NCI-H1417 (cell line): ENCODE data around the gene HID1.
"Not testable (repeated sequence)": the region's sequence is repeated elsewhere in the genome, so short reads cannot be mapped to it uniquely, and the experiment has no call there.

ENCODE experiments used
- DNase-seq, 3 experiments: peaks; one replicate each; lab custom pipeline; 2025; lab: John Stamatoyannopoulos, UW

The HID1 gene

GRCh38 chr17:74999523-74999922, 27.0 kb upstream of the HID1 start:
- no peak for DNase-seq

DNA sequence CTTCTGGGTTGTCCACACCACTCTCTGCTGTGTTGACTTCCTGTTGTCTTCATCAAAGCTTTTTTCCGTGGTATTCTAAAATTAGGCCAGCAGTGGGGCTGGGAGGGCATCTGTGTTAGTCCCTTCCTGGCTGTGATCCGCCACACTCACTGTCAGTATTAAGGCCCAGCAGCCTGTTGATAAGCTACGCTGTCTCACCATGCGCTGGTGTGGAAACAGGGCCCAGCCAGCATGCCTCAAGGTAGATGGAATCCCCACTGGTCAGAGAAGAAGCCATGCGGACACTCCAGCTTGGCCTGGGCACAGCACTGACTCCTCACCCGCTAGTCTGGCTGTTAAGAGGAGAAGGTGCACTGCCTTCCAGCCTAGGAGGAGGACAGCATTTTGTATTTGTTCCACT, 26.2 kb upstream of the HID1 start:
- DNase-seq: no peak

- DNase-seq: no peak
These were observed 23.3 kb upstream of the HID1 start for GRCh38 chr17:74995847-74996246.

- no peak for DNase-seq
These were observed 21.9 kb upstream of the HID1 start for GRCh38 chr17:74994440-74994839.

- DNase-seq: no peak
These were observed 19.7 kb upstream of the HID1 start for GRCh38 chr17:74992223-74992622.

DNA sequence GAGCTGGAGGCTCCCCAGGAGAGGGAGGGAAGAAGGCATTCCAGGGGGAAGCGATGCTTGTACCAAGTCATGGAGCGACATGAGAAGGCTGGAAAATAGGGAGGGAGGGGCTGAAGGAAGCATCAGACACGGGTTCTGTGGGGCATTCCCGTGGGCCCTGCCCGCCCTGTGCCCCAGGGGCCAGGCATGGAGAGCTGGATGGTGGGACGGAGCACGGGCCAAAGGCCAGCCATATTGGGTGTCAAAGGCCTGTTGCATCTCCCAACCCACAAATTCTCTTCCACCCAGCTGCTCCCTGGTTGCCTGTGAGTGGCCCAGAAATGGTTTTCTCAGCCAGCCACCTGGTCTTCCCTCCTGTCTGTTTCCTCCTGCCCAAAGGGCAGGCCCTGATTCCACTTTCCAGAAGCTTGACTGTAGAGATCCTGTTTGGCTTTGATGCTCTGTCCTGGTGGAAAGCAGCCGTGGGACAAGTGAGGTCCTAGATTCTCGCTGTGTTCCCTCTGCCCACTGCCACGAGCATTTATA, 18.1 kb upstream of the HID1 start:
- DNase-seq: no peak

DNA sequence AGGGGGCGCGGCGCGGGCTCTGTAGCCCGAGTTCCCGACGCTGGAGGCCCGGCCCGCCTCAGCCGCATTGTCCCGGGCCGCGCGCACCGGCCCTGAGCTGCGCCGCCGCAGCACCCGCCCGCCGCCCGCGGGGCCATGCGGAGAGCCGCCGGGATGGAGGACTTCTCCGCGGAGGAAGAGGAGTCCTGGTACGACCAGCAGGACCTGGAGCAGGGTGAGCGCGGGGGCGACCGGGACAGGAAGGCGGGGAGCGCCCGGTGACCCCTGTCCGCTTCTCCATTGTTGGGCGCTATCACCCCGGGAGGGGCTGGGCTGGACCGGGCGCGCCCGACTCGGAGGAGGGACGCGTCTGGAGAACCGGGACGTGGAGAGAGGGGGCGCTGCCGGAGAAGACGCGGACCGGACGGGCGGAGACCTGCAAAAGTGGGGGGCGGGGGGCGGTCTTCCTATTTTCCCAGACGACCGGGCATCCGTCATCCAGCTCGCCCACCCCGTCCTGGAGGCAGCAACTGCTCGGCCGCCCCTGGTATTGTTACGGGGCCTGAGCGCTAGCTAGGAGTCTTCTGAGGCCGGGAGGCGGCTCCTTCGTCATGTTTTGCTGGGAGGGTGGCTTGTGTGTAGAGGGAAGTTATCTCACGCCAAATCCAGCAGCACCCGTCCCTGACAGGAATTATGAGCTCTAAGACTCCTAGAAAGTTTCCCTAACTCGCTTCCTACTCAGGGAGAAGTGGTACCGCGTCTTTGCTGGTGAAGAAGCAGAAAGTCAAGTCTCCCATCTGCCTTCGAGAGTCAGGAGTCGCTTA, 15.6 kb upstream of the HID1 start:
- DNase-seq: peak; percentile 48 to 59 (median 54)

DNA sequence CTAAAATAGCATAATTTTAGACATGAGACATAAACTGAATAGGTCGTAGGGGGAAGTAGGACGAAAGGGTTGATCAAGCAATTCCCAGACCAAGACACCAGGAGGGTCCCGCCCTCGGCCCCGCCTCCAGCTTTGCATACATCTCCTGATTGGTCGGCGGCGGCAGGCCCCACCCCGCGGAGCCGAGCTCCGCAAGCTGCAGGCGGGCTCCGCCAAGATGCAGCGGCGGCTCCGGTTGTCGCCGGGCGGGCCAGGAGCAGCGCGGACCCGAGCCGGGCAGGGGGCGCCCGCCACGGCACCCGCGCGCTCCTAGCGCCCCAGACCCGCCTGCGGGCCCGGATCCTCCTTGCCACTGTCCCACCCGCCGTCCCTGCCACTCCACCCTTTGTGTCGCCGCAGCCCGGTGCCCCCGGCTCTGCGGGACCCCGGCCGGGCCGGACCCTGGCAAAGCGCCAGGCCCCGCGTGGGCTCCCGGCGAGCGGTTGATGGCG, 14.9 kb upstream of the HID1 start, which contains the start of gene CDR2L:
Gene CDR2L (plus strand): TSS at position 215 of the 491 bp plus-strand sequence. CDS start 412 bp downstream, outside the sequence.
- DNase-seq: peak; percentile 90 to 95 (median 93)

DNA sequence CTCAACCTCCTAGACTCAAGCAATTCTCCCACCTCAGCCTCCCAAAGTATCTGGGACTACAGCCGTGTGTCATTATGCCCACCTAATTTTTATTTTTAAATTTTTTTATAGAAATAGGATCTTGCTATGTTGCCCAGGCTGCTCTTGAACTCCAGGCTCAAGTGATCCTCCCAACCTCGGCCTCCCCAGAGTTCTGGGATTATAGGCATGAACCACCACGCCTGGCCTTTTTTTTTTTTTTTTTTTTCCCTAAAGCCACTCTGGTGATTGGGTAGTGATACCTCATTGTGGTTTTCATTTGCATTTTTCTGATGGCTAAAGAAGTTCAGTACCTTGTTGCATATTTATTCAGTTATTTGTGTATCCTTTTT, 13.6 kb upstream of the HID1 start:
- no peak for DNase-seq

GRCh38 chr17:74982663-74983313, 10.2 kb upstream of the HID1 start:
- peak in 1 of 3 experiments; percentile 77 for DNase-seq

- DNase-seq: peak; percentile 79 to 89 (median 88)
These were observed 9.6 kb upstream of the HID1 start for GRCh38 chr17:74981979-74982662.

- DNase-seq: no peak
These were observed 8.9 kb upstream of the HID1 start for GRCh38 chr17:74981318-74981978.

GRCh38 chr17:74979408-74980146, 7.0 kb upstream of the HID1 start:
- no peak for DNase-seq

- DNase-seq: no peak
These were observed 5.7 kb upstream of the HID1 start for GRCh38 chr17:74978240-74978639.

- no peak for DNase-seq
These were observed 5.2 kb upstream of the HID1 start for GRCh38 chr17:74977802-74978201.

- no peak for DNase-seq
These were observed 3.4 kb upstream of the HID1 start for GRCh38 chr17:74975943-74976342.

DNA sequence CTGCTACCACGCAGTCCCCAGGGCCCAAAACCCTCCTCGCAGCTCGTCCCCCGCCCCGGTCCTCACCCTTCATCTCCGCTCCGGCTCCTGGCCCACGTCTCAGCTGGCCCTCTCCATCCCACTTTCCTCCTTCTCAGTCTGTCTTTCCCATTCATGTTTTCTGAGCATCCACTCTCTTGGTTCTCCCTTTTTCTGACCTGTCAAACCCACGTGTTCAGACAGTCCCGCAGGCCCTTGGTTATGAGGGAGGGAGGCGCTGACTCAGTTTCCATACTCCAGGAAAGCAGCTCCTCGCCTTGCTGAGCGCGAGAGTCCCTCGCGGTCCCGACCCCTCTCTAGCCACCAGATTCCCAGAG, 392 bp upstream of the HID1 start:
- DNase-seq: no peak

DNA sequence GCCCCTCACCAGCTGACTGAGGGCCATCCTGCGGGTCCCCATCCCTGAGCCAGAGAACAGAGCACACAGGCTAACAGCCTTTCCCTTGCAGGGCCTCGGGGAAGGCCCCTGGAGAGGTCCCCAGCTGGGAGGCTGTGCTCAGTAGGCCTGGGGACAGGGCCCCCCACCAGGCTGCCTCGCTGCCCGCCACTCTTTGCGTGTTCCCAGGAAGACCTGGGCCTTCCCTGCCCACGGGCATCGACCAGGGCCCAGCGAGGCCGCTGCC, 785 bp downstream of the HID1 start:
- no peak for DNase-seq

DNA sequence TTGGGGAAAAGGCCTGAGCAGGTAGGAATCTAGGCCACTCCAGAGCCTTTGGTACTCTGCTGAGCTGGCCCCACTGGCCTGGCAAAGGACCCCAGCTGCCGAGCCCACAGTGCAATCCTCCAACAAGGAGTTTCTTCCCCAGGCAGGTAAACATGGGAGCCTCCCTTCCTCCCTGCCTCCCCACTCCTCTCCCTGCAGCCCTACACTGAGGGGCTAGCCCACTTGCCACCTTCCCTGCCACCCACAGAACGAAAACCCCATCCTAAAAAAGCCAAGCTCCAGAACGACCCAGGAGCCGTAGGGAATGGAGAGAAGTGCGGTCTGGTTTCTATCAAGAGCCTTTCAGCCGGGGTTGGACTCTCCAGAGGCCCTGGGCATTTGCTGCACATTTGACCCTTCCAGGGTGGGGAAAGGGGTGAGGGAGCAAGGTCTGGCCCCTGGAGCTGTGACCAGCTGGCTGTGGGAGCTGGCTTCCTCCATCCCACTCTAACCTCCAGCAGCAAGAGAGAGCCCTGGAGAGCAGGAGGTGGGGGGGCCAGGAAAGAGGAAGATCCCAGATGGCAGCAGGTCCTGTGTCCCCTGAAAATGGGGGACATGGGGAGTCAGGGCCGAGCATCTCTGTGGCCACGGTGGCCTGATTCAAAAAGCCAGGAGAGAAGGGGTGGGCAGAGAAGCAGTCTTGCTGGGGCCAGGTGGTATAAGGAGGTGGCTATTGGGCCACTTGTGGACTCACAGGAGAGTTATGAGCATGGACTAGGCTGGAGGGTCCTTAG, 1.3 kb downstream of the HID1 start:
- DNase-seq: no peak

- DNase-seq: no peak
These were observed 2.2 kb downstream of the HID1 start for GRCh38 chr17:74970395-74970794.

GRCh38 chr17:74969501-74969900, 3.1 kb downstream of the HID1 start:
- not testable (repeated sequence) for DNase-seq
